Uterus (tissue), 4 donors: ENCODE results near the gene MLH1. TPM values are rescaled to one million over a fixed set of nuclear protein-coding genes. Genes with fewer than 3 reads are reported as not detected.

Experiments used
- DNase-seq, 2 donors: peaks; one replicate each; pipeline ENCODE4 v3.0.0-alpha.2; 2019 to 2020
- H3K27ac ChIP-seq, 2 donors: fragments of 200-600 bp; sonication (generic); 1 replicate in 1 of 2; 2 replicates in 1 of 2; pipeline ENCODE4 v1.5.1; 2016 to 2018
- H3K27me3 ChIP-seq, 2 donors: fragments of 200-600 bp; sonication (generic); one replicate each; pipeline ENCODE4 v1.5.1; 2018 to 2019; ENCODE audit warnings: control low read depth in 1 of 2
- H3K36me3 ChIP-seq, 2 donors: fragments of 200-600 bp; sonication (generic); one replicate each; pipeline ENCODE4 v1.5.1; 2019; ENCODE audit warnings: control low read depth in 1 of 2
- H3K4me1 ChIP-seq, 2 donors: fragments of 200-600 bp; sonication (generic); one replicate each; pipeline ENCODE4 v1.5.1; 2018 to 2019; ENCODE audit warnings: control low read depth in 1 of 2
- H3K4me3 ChIP-seq, 2 donors: fragments of 200-600 bp; sonication (generic); 1 replicate in 1 of 2; 2 replicates in 1 of 2; pipeline ENCODE4 v1.5.1; 2018 to 2019; ENCODE audit warnings: mild to moderate bottlenecking in 1 of 2
- H3K9me3 ChIP-seq, 2 donors: fragments of 200-600 bp; sonication (generic); one replicate each; pipeline ENCODE4 v1.5.1; 2019; ENCODE audit warnings: control low read depth in 1 of 2
- POLR2A ChIP-seq, 2 donors: fragments of 450-650 bp; IDR thresholded peaks; one replicate each; pipeline ENCODE4 v1.6.1; 2016; ENCODE audit warnings: antibody characterized with exemption in 2 of 2, mild to moderate bottlenecking in 1 of 2, moderate library complexity in 1 of 2
- intact Hi-C: fragments of 100-400 bp; cut with DNase I; formaldehyde crosslinking; loops from one replicate; pipeline ENCODE4 v1.15.1; 2023; ENCODE audit warnings: low total_unique reads
- total RNA-seq, 4 donors: library from RNA; depleted of rRNA in 3 of 4; stranded (reverse); fragments of >200 nt in 3 of 4; gene quantifications; one replicate each; pipeline versions ENCODE4 v1.1.0 to v1.2.4, GENCODE V29; 2014 to 2023
- TF ChIP-seq, protein P1 (sequence below), 4 experiments: fragments of 200-600 bp in 2 of 4; fragments of 450-650 bp in 2 of 4; sonication (generic) in 2 of 4; IDR thresholded peaks; one replicate each; pipeline ENCODE4 v1.5.1; 2016 to 2019; ENCODE audit warnings: antibody characterized with exemption in 4 of 4, mild to moderate bottlenecking in 2 of 4, moderate library complexity in 1 of 4
- donor health status: DM: yes; HTN: yes; CAD: no.

The MLH1 gene
- total RNA-seq, 4 donors from 2014 or later = 5.9 to 64.3 (median 24.4) TPM

DNA sequence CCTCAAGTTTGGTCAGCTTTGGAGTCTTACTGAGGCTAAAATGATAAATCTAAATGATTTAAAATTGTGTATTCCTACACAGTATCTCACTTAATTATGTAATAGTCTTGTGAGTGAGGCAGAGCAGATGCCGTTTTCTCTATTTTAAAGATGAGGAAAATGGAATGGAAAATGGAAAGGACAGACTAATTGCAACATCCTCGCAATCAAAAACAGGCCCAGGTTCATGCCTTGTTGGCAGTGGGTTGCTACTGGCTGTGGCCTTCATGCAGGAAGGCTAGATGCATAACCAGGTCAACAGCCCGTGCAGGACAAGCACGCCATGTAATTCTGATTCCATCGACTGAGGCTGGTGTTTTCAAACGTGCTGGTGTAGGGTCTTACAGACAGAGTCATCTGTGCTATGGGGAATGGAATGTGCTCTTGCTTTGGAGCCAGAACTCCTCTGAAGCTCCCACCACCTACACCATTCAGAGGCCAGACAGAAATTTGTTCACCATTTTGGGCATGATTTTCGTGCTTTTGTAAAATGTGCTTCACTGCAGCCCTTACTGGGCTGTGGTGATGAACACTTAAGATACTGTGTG is 37.9 kb downstream of the MLH1 start:
- intact Hi-C loops = no loop called here
- H3K9me3 ChIP-seq = no peaks in the 10 kb centered on the region
- TF ChIP-seq, protein P1, sequence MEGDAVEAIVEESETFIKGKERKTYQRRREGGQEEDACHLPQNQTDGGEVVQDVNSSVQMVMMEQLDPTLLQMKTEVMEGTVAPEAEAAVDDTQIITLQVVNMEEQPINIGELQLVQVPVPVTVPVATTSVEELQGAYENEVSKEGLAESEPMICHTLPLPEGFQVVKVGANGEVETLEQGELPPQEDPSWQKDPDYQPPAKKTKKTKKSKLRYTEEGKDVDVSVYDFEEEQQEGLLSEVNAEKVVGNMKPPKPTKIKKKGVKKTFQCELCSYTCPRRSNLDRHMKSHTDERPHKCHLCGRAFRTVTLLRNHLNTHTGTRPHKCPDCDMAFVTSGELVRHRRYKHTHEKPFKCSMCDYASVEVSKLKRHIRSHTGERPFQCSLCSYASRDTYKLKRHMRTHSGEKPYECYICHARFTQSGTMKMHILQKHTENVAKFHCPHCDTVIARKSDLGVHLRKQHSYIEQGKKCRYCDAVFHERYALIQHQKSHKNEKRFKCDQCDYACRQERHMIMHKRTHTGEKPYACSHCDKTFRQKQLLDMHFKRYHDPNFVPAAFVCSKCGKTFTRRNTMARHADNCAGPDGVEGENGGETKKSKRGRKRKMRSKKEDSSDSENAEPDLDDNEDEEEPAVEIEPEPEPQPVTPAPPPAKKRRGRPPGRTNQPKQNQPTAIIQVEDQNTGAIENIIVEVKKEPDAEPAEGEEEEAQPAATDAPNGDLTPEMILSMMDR (IDR thresholded peaks at IDR 0.05) = no peak
- TF ChIP-seq POLR2A (IDR thresholded peaks at IDR 0.05) = no peak
- peak overlapping the region; percentile 65 to 73 for H3K27ac ChIP-seq
- H3K4me3 ChIP-seq = no peak overlapping the region
- H3K27me3 ChIP-seq = no peaks in the 10 kb centered on the region
- no peaks in the 10 kb centered on the region for H3K36me3 ChIP-seq
- peak; percentile 34 to 63 for DNase-seq
- no peaks in the 10 kb centered on the region for H3K4me1 ChIP-seq

DNA sequence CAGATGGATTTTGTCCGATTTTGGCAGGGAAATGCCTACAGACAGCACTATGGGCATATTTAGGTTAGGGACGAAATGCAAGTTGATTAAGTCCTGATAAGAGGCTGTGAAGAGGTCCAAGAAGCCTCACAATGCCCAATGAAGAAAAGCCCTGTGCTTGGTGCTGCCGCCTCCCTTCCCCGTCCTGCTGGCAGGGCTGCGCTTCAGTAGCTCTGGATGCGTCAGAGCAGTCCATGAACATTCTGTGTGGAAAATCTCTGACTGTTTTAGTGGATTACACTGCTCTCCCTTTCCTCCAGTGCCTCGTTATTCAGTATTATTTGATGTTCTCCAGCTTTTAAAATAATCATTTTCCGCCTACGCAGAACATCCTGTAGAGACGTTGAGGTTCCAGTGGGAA is 39.6 kb downstream of the MLH1 start:
- Histone ChIP-seq H3K4me1 (no peaks in the 10 kb centered on the region), H3K9me3 (no peaks in the 10 kb centered on the region), H3K27ac (peak overlapping the region; percentile 65 to 73), H3K27me3 (no peaks in the 10 kb centered on the region), H3K36me3 (no peaks in the 10 kb centered on the region), H3K4me3 (no peak overlapping the region)
- DNase-seq = peak in 1 of 2 donors; percentile 56
- intact Hi-C loops = no loop called here
- TF ChIP-seq, protein P1 (IDR thresholded peaks at IDR 0.05) = no peak
- no peak for TF ChIP-seq POLR2A (IDR thresholded peaks at IDR 0.05)

- Histone ChIP-seq H3K4me1 (no peaks in the 10 kb centered on the region), H3K4me3 (no peak overlapping the region), H3K27ac (no peak overlapping the region), H3K9me3 (no peaks in the 10 kb centered on the region), H3K36me3 (no peaks in the 10 kb centered on the region), H3K27me3 (no peaks in the 10 kb centered on the region)
- intact Hi-C loops = no loop called here
- TF ChIP-seq POLR2A (IDR thresholded peaks at IDR 0.05) = no peak
- TF ChIP-seq, protein P1 (IDR thresholded peaks at IDR 0.05) = no peak
- no peak for DNase-seq
Observed at GRCh38 chr3:37037352-37037751, 44.0 kb downstream of the MLH1 start.

DNA sequence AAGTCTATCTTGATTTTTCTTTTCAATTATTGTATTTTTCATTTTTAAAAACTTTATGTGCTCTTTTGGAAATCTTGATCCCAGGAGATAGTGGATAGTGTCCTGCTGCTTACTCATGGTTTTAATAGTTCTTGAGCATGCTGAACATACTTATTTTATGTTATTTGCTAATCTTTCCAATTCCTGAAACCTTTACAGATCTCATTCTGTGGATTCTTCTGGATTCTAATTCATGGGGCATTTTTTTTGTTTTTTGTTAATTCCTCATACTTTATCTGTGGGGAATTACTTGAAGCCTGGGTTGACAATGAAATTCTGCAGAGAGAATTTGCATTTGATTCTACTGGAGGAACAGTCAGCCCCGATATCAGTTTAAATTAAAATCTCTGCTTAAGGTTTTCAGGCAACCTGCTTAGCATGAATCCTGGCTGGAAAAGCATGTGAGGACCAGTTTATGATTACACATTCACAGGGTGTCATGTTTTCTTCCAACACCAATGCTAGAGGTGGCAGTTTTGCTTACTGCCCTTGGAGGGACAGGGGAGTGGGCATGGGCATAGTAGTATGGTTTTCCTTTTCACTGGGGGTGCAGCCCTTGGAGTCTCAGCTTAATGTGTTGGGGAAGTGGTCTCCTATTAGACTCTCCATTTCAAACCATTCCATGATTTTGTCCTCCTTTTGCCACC is 46.0 kb downstream of the MLH1 start:
- intact Hi-C loops = no loop called here
- TF ChIP-seq, protein P1 (IDR thresholded peaks at IDR 0.05) = no peak
- no peak for TF ChIP-seq POLR2A (IDR thresholded peaks at IDR 0.05)
- Histone ChIP-seq H3K4me1 (peaks cover 0 to 7% of the 10 kb centered on the region in 2 donors), H3K27me3 (no peaks in the 10 kb centered on the region), H3K36me3 (no peaks in the 10 kb centered on the region), H3K4me3 (no peak overlapping the region), H3K27ac (peak overlapping the region in 1 of 2 donors; percentile 8), H3K9me3 (no peaks in the 10 kb centered on the region)
- DNase-seq = no peak

DNA sequence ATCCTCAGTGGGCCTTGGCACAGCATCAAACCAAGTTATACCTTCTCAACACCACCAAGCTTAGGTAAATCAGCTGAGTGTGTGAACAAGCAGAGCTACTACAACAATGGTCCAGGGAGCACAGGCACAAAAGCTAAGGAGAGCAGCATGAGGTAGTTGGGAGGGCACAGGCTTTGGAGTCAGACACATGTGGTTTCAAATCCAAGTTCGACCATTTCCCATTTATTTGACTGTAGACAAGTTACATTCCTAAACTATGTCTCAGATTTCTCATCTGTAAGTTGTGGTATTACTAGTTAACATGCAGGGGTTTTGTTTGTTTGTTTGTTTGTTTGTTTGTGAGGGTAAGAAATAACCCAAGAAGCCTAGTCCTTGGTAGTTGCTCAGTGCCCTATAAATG is 46.9 kb downstream of the MLH1 start:
- no peak overlapping the region for H3K27ac ChIP-seq
- H3K4me1 ChIP-seq = peaks cover 0 to 7% of the 10 kb centered on the region in 2 donors
- no peaks in the 10 kb centered on the region for H3K9me3 ChIP-seq
- intact Hi-C loops = no loop called here
- H3K27me3 ChIP-seq = no peaks in the 10 kb centered on the region
- no peak for DNase-seq
- no peaks in the 10 kb centered on the region for H3K36me3 ChIP-seq
- no peak for TF ChIP-seq POLR2A (IDR thresholded peaks at IDR 0.05)
- TF ChIP-seq, protein P1 (IDR thresholded peaks at IDR 0.05) = no peak
- H3K4me3 ChIP-seq = no peak overlapping the region
